Calu3 (cell line): ENCODE results near the gene CD33. TPM values are rescaled to one million over a fixed set of nuclear protein-coding genes. Genes with fewer than 3 reads are reported as not detected.

Experiments
- BruUV-seq: library from RNA; stranded (reverse); fragments of 400-500 nt; replicated peaks from 2 replicates; lab custom pipeline; 2021; lab: Mats Ljungman, UMichigan
- CTCF ChIA-PET: fragments of 300-600 bp; sonication (Branson Sonifier 250); formaldehyde crosslinking; loops from one replicate; lab custom pipeline; 2022; ENCODE audit warnings: antibody characterized with exemption; lab: Charles Lee
- DNase-seq: peaks from one replicate; pipeline ENCODE4 v3.0.0; 2022
- H3K27ac Mint-ChIP-seq: one replicate; pipeline ENCODE4 v1.8.0; 2022; ENCODE audit warnings: mixed read lengths; ENCODE audit not compliant: unreplicated experiment
- H3K27me3 Mint-ChIP-seq: one replicate; pipeline ENCODE4 v1.8.0; 2022; ENCODE audit warnings: mixed read lengths; ENCODE audit not compliant: unreplicated experiment
- H3K36me3 Mint-ChIP-seq: one replicate; pipeline ENCODE4 v1.8.0; 2022; ENCODE audit warnings: mild to moderate bottlenecking, moderate library complexity, mixed read lengths; ENCODE audit not compliant: insufficient read depth, unreplicated experiment
- H3K4me1 Mint-ChIP-seq: one replicate; pipeline ENCODE4 v1.8.0; 2022; ENCODE audit warnings: mild to moderate bottlenecking, low read depth, mixed read lengths; ENCODE audit not compliant: unreplicated experiment
- H3K4me3 Mint-ChIP-seq: one replicate; pipeline ENCODE4 v1.8.0; 2022; ENCODE audit warnings: mild to moderate bottlenecking, low read depth, moderate library complexity, mixed read lengths; ENCODE audit not compliant: unreplicated experiment
- H3K9me3 Mint-ChIP-seq: one replicate; pipeline ENCODE4 v1.8.0; 2022; ENCODE audit warnings: low read depth, mixed read lengths; ENCODE audit not compliant: unreplicated experiment
- CTCF ChIP-seq: fragments of 200-600 bp; IDR thresholded peaks from one replicate; pipeline ENCODE4 v1.8.0; 2022; ENCODE audit warnings: antibody characterized with exemption; ENCODE audit not compliant: unreplicated experiment
- intact Hi-C: fragments of 100-400 bp; cut with micrococcal nuclease; formaldehyde crosslinking; loops from one replicate; pipeline ENCODE4 v1.10.0; 2022; ENCODE audit not compliant: unreplicated experiment
- microRNA-seq: library from miRNA; unstranded; fragments of <30 nt; microRNA quantifications from one replicate; pipeline ENCODE4 v1.2.0, GENCODE V29; 2022
- total RNA-seq: library from RNA; stranded (reverse); gene quantifications from 2 replicates; pipeline ENCODE4 v1.2.3, GENCODE V29; 2022

The CD33 gene
- total RNA-seq, 1 experiment from 2014 or later = not detected

DNA sequence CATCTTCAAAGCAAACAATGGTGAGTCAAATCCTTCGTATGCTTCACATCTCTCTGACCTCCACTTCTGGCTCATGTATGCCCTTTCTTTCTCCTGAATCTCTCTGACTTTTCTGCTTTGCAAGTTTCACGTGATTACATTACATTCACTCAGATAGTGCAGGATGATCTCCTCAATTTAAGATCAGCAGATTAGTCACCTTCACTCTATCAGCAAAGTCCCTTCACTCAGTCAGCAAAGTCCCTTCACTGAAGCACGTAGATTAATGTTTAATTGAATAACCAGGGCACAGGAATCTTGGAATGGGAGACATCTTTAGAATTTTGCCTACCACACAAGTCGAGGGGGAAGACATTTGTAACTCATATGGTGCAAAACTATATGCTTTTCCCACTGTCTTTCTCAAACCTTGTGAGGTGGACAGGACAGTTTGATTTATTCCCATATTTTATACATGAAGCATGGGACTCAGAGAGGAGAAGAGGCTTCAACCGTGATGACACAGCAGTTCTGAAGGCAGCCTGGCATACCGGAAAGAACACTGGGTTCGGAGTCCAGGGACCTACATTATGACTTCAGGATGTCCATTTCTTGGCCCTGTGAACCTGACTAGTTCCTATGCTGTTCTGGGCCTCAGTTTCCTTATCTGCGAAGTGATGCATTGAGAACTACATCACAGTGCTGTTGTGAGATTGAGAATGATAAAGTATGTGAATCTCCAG, 49.3 kb downstream of the CD33 start:
- CTCF ChIA-PET = no interaction called here
- H3K27ac Mint-ChIP-seq = no peak overlapping the region

DNA sequence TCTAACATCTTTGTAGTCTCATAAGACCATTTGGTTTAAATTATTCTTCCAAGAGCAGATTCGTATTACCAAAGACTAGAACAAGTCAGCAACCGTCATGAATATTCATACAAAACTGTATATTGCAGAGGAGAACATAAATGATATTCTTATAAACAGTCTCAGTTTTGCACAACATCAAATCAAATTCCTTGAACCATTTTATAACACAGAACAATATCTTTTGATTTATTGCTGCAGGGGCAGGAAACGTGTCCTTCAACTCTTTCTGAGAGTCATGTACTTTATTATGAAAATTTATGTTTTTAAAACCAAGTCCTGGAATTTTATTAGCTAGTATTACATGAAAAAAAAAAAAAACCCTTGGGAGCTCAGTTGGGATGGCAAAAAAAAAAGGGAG, 52.2 kb downstream of the CD33 start:
- no TSS peak for BruUV-seq
- intact Hi-C loops = no loop called here
- Mint-ChIP-seq H3K4me1 (no peaks in the 10 kb centered on the region), H3K4me3 (no peak overlapping the region), H3K9me3 (no peaks in the 10 kb centered on the region), H3K27me3 (peaks cover 82% of the 10 kb centered on the region), H3K36me3 (no peaks in the 10 kb centered on the region), H3K27ac (no peak overlapping the region)
- no peak for DNase-seq
- CTCF ChIA-PET = no interaction called here
- no peak for TF ChIP-seq CTCF

More for the DNA sequence above, 49.3 kb downstream of the CD33 start:
- no peaks in the 10 kb centered on the region for H3K36me3 Mint-ChIP-seq
- intact Hi-C loops = no loop called here
- no peak overlapping the region for H3K4me3 Mint-ChIP-seq
- no TSS peak for BruUV-seq
- no peak for DNase-seq
- H3K9me3 Mint-ChIP-seq = no peaks in the 10 kb centered on the region
- H3K27me3 Mint-ChIP-seq = peaks cover 82% of the 10 kb centered on the region
- no peaks in the 10 kb centered on the region for H3K4me1 Mint-ChIP-seq
- no peak for TF ChIP-seq CTCF

- Mint-ChIP-seq H3K36me3 (no peaks in the 10 kb centered on the region), H3K4me3 (no peak overlapping the region), H3K9me3 (no peaks in the 10 kb centered on the region), H3K4me1 (no peaks in the 10 kb centered on the region), H3K27me3 (peaks cover 63% of the 10 kb centered on the region), H3K27ac (no peak overlapping the region)
- no TSS peak for BruUV-seq
- no peak for DNase-seq
- no peak for TF ChIP-seq CTCF
- CTCF ChIA-PET = interaction anchor here (0.6 kb wide), 1 partner anchor 374 kb away, joined by 6 read pairs; no protein-coding TSS in a partner anchor
- intact Hi-C loops = no loop called here
Observed at GRCh38 chr19:51282335-51282734, 57.5 kb downstream of the CD33 start.

DNA sequence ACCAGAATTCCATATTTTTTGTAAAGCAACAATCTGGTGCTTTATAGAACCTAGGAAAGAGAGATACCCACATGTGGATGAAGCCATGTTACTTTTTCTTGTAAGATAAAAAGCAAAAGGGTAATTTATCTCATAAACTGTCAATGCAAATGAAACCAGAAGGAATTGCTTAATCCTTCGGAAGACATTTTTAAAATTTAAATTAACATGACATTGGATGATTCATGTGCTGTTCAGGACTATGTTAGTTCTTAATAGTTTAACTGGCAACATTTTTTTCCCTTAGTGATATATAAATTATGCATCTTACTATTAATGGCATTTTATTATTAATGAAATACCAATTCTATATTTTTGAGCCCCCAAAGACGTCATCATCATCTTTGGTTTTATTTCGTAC, 60.8 kb downstream of the CD33 start:
- no peak for DNase-seq
- TF ChIP-seq CTCF = no peak
- BruUV-seq = no TSS peak
- Mint-ChIP-seq H3K27ac (no peak overlapping the region), H3K36me3 (no peaks in the 10 kb centered on the region), H3K4me3 (no peak overlapping the region), H3K27me3 (peaks cover 38% of the 10 kb centered on the region), H3K4me1 (no peaks in the 10 kb centered on the region), H3K9me3 (no peaks in the 10 kb centered on the region)
- CTCF ChIA-PET = no interaction called here
- intact Hi-C loops = no loop called here

Small RNAs within 50 kb of the gene (microRNA-seq; reads per million reads assigned to microRNA genes)
- not detected for gene MIR8074

Other genes with a start within 250 kb of the CD33 start
- 6.5 and 7.9 TPM in 2 replicates for gene KLK7, start 241.2 kb upstream of the CD33 start, total RNA-seq
- 0.71 and 0.91 TPM in 2 replicates for gene KLK8, start 223.5 kb upstream of the CD33 start, total RNA-seq
- 24.2 and 32.9 TPM in 2 replicates for gene KLK10, start 205.4 kb upstream of the CD33 start, total RNA-seq
- 10.8 and 25.1 TPM in 2 replicates for gene KLK11, start 198.5 kb upstream of the CD33 start, total RNA-seq
- not detected in 2 replicates for gene KLK12, start 190.1 kb upstream of the CD33 start, total RNA-seq
- not detected in 2 replicates for gene KLK13, start 160.0 kb upstream of the CD33 start, total RNA-seq
- 0.34 and 0.38 TPM in 2 replicates for gene KLK14, start 142.2 kb upstream of the CD33 start, total RNA-seq
- 11.3 and 12.0 TPM in 2 replicates for gene CTU1, start 116.7 kb upstream of the CD33 start, total RNA-seq
- gene SIGLEC9, start 100.2 kb upstream of the CD33 start, total RNA-seq = not detected in 2 replicates
- not detected in 2 replicates for gene SIGLEC7, start 82.8 kb upstream of the CD33 start, total RNA-seq
- not detected in 2 replicates for gene SIGLECL1, start 26.0 kb downstream of the CD33 start, total RNA-seq
- not detected in 2 replicates for gene IGLON5, start 86.6 kb downstream of the CD33 start, total RNA-seq
- gene VSIG10L, start 117.1 kb downstream of the CD33 start, total RNA-seq = 3.0 and 3.6 TPM in 2 replicates
- 203 and 213 TPM in 2 replicates for gene ETFB, start 141.3 kb downstream of the CD33 start, total RNA-seq
- gene CLDND2, start 143.9 kb downstream of the CD33 start, total RNA-seq = 1.1 and 1.2 TPM in 2 replicates
- not detected in 2 replicates for gene NKG7, start 147.6 kb downstream of the CD33 start, total RNA-seq
- gene LIM2, start 162.9 kb downstream of the CD33 start, total RNA-seq = not detected in 2 replicates
- gene C19orf84, start 165.5 kb downstream of the CD33 start, total RNA-seq = not detected in 2 replicates
- not detected in 2 replicates for gene SIGLEC10, start 192.6 kb downstream of the CD33 start, total RNA-seq
- not detected in 2 replicates for gene SIGLEC8, start 233.4 kb downstream of the CD33 start, total RNA-seq